ENCODE data around the gene MKI67. TPM values are rescaled to one million over a fixed set of nuclear protein-coding genes. Genes with fewer than 3 reads are reported as not detected.

Gene MKI67
- total and polyA plus RNA-seq, 2 experiments from 2014 or later: 7.9 to 63.6 TPM

DNA sequence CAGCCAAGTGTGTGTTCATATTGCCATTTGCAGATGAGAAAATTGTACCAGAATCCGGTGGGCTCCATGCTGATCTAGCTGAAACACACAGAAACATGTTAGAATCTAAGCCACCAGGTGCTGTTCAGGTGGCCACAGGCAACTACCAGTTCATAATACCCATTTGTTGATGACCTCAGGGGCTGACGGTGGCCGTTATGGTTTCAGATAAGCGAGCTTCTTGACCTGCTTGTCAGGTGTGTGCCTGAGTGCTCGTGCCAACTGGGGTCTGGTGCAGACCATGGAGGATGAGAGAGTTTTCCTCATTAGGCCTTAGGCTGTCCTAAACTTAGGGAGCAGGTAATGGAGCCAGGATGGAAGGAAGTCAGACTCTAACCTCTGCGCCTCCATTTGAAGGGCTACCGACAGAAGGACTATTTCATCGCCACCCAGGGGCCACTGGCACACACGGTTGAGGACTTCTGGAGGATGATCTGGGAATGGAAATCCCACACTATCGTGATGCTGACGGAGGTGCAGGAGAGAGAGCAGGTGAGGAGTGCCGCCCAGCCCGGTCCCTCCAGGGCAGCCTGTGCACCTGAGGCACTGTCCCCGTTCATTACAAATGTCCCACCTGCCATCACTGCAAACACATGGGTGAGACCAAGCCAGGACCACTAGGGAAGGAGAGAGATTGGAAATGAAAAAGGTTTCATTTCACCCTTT is 53.1 kb downstream of the MKI67 start:
- H3K27me3 ChIP-seq: no peaks in the 10 kb centered on the region
- no peak for DNase-seq (ENCODE audit: low read depth in 1 of 2, low spot score in 1 of 2)

DNA sequence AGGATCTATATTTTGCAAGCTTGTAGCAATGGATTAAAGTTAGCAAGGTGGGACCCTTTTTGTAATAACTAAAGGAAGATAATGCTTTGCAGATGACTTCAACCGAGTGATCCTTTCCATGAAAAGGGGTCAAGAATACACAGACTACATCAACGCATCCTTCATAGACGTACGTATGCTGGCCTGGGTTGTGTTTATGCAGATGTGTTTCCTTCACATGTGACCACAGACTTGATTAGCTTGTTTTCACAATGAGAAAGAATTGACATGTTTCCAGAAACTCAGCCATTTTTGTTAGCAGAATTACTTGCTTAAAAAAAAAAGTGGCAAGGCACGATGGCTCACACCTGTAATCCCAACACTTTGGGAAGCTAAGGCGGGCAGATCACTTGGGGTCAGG is 54.2 kb downstream of the MKI67 start:
- no peaks in the 10 kb centered on the region for H3K4me1 ChIP-seq (ENCODE audit: low read depth)
- TF ChIP-seq, protein P1, sequence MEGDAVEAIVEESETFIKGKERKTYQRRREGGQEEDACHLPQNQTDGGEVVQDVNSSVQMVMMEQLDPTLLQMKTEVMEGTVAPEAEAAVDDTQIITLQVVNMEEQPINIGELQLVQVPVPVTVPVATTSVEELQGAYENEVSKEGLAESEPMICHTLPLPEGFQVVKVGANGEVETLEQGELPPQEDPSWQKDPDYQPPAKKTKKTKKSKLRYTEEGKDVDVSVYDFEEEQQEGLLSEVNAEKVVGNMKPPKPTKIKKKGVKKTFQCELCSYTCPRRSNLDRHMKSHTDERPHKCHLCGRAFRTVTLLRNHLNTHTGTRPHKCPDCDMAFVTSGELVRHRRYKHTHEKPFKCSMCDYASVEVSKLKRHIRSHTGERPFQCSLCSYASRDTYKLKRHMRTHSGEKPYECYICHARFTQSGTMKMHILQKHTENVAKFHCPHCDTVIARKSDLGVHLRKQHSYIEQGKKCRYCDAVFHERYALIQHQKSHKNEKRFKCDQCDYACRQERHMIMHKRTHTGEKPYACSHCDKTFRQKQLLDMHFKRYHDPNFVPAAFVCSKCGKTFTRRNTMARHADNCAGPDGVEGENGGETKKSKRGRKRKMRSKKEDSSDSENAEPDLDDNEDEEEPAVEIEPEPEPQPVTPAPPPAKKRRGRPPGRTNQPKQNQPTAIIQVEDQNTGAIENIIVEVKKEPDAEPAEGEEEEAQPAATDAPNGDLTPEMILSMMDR (IDR thresholded peaks at IDR 0.05; ENCODE audit: low read depth, low read length): no peak

More for the DNA sequence above, 53.1 kb downstream of the MKI67 start:
- Histone ChIP-seq H3K9me3 (ENCODE audit: low read depth) (no peaks in the 10 kb centered on the region), H3K36me3 (no peaks in the 10 kb centered on the region), H3K4me3 (no peak overlapping the region), H3K27ac (no peak overlapping the region), H3K4me1 (ENCODE audit: low read depth) (no peaks in the 10 kb centered on the region)
- TF ChIP-seq, protein P1 (IDR thresholded peaks at IDR 0.05; ENCODE audit: low read depth, low read length): no peak

DNA sequence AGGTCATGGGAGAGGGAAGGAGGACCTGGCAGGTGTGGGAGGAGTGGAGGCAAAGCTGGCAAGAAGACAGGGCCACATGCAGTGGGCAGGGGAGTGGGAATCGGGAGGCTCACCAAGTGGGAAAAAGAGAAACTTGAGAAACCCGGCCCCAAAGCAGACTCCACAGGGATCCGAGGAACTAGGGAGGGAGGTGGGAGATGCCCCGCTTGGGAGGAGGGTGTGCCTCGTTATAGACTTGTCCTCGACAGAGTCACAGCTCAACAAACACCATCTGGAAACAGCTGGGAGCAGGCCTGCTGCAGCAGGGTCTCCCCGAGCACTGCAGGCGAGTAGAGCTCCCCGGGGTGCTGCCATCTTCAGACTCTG is 54.8 kb downstream of the MKI67 start:
- no peak overlapping the region for H3K27ac ChIP-seq
- H3K4me1 ChIP-seq (ENCODE audit: low read depth): no peaks in the 10 kb centered on the region
- no peak overlapping the region for H3K4me3 ChIP-seq
- H3K27me3 ChIP-seq: no peaks in the 10 kb centered on the region
- no peaks in the 10 kb centered on the region for H3K9me3 ChIP-seq (ENCODE audit: low read depth)
- TF ChIP-seq, protein P1 (IDR thresholded peaks at IDR 0.05; ENCODE audit: low read depth, low read length): no peak
- no peaks in the 10 kb centered on the region for H3K36me3 ChIP-seq
- DNase-seq (ENCODE audit: low read depth in 1 of 2, low spot score in 1 of 2): no peak

More for the DNA sequence above, 54.2 kb downstream of the MKI67 start:
- DNase-seq (ENCODE audit: low read depth in 1 of 2, low spot score in 1 of 2): no peak
- H3K36me3 ChIP-seq: no peaks in the 10 kb centered on the region
- no peaks in the 10 kb centered on the region for H3K27me3 ChIP-seq
- H3K9me3 ChIP-seq (ENCODE audit: low read depth): no peaks in the 10 kb centered on the region
- H3K4me3 ChIP-seq: no peak overlapping the region
- H3K27ac ChIP-seq: no peak overlapping the region

DNA sequence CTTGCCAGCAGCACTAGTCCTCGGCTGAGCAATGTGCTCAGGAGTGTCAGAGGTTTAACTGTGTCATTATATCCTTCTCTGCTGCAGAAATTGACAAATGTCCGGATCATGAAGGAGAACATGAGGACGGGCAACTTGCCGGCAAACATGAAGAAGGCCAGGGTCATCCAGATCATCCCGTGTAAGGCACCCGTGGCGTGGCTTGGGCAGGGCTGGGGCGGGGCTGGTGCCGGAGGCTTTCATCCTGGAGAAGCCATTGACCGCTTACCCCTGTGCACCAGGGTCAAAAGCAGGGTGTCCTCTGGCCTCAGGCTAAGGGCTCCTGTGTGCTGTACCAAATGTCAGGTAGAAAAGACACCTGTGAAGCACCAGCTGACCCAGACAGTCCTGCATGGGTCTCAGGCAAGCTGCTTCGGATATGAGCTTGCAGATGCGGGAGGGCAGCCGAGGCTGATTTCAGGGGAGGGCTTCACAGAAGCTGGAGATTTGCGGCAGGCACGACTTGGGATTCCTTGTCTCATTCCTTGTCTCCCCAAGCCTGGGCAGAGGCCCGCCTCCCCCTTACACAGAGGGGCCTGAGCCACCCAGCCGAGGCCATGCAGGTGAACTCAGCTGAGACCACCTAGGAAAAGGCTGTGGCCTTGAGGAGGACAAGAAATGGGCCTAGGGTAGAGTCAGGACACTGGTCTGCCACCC is 55.4 kb downstream of the MKI67 start:
- no peak overlapping the region for H3K27ac ChIP-seq
- H3K36me3 ChIP-seq: no peaks in the 10 kb centered on the region
- TF ChIP-seq, protein P1 (IDR thresholded peaks at IDR 0.05; ENCODE audit: low read depth, low read length): no peak
- H3K9me3 ChIP-seq (ENCODE audit: low read depth): no peaks in the 10 kb centered on the region
- H3K27me3 ChIP-seq: no peaks in the 10 kb centered on the region
- no peak overlapping the region for H3K4me3 ChIP-seq
- no peak for DNase-seq (ENCODE audit: low read depth in 1 of 2, low spot score in 1 of 2)
- H3K4me1 ChIP-seq (ENCODE audit: low read depth): no peaks in the 10 kb centered on the region

DNA sequence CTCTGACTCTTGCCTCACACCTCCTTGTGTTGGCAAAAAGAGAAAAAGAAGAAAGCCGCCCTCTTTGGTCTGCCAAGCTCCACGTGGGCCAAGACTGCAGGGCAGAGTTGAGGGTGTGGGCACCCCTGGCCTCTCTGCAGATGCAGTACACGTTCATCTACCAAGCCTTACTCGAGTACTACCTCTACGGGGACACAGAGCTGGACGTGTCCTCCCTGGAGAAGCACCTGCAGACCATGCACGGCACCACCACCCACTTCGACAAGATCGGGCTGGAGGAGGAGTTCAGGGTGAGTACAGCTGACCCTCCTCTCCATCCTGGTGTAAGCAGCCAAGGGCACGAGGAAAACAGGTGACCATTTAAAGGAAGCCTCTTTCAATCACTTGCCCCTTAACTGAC is 56.1 kb downstream of the MKI67 start:
- no peak for DNase-seq (ENCODE audit: low read depth in 1 of 2, low spot score in 1 of 2)
- no peaks in the 10 kb centered on the region for H3K9me3 ChIP-seq (ENCODE audit: low read depth)
- H3K4me1 ChIP-seq (ENCODE audit: low read depth): no peaks in the 10 kb centered on the region
- no peak overlapping the region for H3K27ac ChIP-seq
- H3K27me3 ChIP-seq: no peaks in the 10 kb centered on the region
- no peaks in the 10 kb centered on the region for H3K36me3 ChIP-seq
- TF ChIP-seq, protein P1 (IDR thresholded peaks at IDR 0.05; ENCODE audit: low read depth, low read length): no peak
- no peak overlapping the region for H3K4me3 ChIP-seq

Measured in cardiac muscle cell (in vitro differentiated cells and primary cell).